GM04504 (cell line): ENCODE measurements around the gene KNG1.
"Not testable (repeated sequence)": the region's sequence is repeated elsewhere in the genome, so short reads cannot be mapped to it uniquely, and the experiment has no call there.

Experiments used
- DNase-seq: peaks from one replicate; pipeline ENCODE4 v3.0.0-alpha.2; 2012; ENCODE audit warnings: low read depth

KNG1 gene

GRCh38 chr3:186717039-186717457 lies at the start of gene KNG1:
KNG1 (plus strand) TSS chr3:186717359; CDS start chr3:186717543, 184 bp downstream.
- DNase-seq: no peak

GRCh38 chr3:186668426-186668825 lies 48.7 kb upstream of the KNG1 start:
- no peak for DNase-seq

- no peak for DNase-seq
Observed at GRCh38 chr3:186669378-186670084, 47.6 kb upstream of the KNG1 start.

- DNase-seq: no peak
Observed at GRCh38 chr3:186670155-186670554, 47.0 kb upstream of the KNG1 start.

- no peak for DNase-seq
Observed at GRCh38 chr3:186671051-186671450, 46.1 kb upstream of the KNG1 start.

- no peak for DNase-seq
Observed at GRCh38 chr3:186678604-186679003, 38.6 kb upstream of the KNG1 start.

- no peak for DNase-seq
Observed at GRCh38 chr3:186679151-186679550, 38.0 kb upstream of the KNG1 start.

GRCh38 chr3:186680869-186681268 lies 36.3 kb upstream of the KNG1 start:
- DNase-seq: no peak

- no peak for DNase-seq
Observed at GRCh38 chr3:186682812-186683211, 34.3 kb upstream of the KNG1 start.

- no peak for DNase-seq
Observed at GRCh38 chr3:186683979-186684378, 33.2 kb upstream of the KNG1 start.

- DNase-seq: not testable (repeated sequence)
Observed at GRCh38 chr3:186686475-186686874, 30.7 kb upstream of the KNG1 start.

- no peak for DNase-seq
Observed at GRCh38 chr3:186687120-186687651, 30.0 kb upstream of the KNG1 start.

- DNase-seq: not testable (repeated sequence)
Observed at GRCh38 chr3:186690304-186690703, 26.9 kb upstream of the KNG1 start.

- no peak for DNase-seq
Observed at GRCh38 chr3:186691676-186692075, 25.5 kb upstream of the KNG1 start.

- no peak for DNase-seq
Observed at GRCh38 chr3:186693843-186694242, 23.3 kb upstream of the KNG1 start.

GRCh38 chr3:186694288-186695032 lies 22.7 kb upstream of the KNG1 start:
- no peak for DNase-seq

GRCh38 chr3:186696522-186696921 lies 20.6 kb upstream of the KNG1 start:
- no peak for DNase-seq

GRCh38 chr3:186697510-186697909 lies 19.6 kb upstream of the KNG1 start:
- DNase-seq: no peak

- DNase-seq: no peak
Observed at GRCh38 chr3:186700267-186700666, 16.9 kb upstream of the KNG1 start.

GRCh38 chr3:186702451-186702850 lies 14.7 kb upstream of the KNG1 start:
- DNase-seq: not testable (repeated sequence)

- DNase-seq: no peak
Observed at GRCh38 chr3:186705882-186706780, 11.0 kb upstream of the KNG1 start.

- no peak for DNase-seq
Observed at GRCh38 chr3:186708983-186709679, 8.0 kb upstream of the KNG1 start.
